GM18861 (cell line): ENCODE measurements around the gene SRPK2.
"Not testable (repeated sequence)": the region's sequence is repeated elsewhere in the genome, so short reads cannot be mapped to it uniquely, and the experiment has no call there.

Experiments
- ATAC-seq: cut with Tn5 transposase; IDR thresholded peaks from one replicate; pipeline ENCODE4 v1.9.1; 2021; ENCODE audit not compliant: unreplicated experiment

The SRPK2 gene

DNA sequence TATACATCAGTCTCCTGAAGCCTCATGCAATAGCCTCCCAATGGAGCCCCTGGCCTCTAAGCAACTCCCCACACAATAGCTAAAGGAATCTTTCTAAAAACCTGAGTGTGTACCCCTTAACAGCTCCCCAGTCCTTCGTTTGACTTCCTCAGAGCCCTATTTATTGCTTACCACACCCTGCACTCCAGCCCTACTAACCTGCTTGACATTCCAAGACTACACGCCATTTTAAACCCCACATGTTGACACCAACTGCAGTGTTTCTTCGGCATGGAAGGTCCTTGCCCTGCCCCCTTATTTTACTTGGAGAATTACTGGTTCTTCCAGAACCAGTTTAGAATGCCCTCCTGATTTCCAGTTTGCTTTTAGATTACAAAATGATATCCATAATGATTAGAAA, 10.8 kb downstream of the SRPK2 start:
- ATAC-seq = no peak

DNA sequence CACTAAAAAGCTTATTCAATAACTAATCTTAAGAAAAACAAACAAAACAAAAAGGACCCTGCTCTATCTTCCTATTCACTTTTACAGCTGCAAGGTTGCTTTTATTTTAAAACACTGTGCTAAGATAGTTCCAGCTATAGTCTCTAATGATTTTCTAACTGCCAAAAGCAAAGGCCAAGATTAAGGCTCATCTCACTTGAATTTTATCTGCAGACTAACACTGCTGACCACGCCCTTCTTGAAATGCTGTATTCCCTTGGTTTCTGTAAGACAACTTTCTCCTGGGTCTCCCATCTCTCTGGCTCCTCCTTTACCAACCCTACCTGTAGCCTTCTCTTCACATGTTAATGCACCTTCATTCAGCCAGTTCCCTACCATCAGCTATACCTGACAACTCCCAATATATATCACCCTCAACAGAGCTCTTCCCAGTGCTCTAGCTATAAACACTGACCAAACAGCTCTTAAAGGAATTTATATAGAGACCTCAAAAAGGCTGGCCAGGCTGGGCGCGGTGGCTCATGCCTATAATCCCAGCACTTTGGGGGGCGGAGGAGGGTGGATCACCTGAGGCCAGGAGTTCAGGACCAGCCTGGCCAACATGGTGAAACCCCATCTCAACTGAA, 11.7 kb downstream of the SRPK2 start:
- no peak for ATAC-seq

DNA sequence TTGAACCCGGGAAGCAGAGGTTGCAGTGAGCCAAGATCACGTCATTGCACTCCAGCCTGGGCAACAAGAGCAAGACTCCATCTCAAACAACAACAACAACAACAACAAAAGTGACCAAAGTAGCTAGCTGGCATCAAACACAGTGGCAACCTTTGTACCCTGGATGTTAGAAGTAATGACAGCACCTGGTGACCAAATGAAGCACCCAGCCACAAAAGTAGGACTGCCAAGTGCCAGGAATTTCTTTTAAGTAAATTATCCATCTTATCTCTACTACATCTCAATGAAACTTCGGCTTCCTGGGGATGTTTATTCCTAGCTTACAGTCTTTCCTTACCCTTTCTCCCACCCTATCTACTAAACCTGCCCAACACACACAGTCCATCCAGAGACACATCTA, 18.8 kb downstream of the SRPK2 start:
- ATAC-seq = no peak

DNA sequence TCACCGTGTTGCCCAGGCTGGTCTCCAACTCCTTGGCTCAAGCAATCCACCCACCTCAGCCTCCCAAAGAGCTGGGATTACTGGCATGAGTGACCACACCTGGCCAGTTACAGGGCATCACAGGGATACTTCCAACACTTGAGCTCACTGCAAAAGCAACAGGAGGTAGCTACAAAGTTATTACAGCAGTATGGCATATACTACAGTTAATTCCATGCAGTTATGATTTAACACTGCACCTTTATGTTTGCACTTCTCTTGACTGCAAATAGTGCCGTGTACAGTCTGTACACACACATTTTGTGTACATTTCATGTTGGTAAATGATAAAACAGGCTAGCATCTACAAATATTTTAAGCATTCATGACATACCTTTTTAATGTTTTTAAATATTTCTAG, 21.3 kb downstream of the SRPK2 start:
- no peak for ATAC-seq

DNA sequence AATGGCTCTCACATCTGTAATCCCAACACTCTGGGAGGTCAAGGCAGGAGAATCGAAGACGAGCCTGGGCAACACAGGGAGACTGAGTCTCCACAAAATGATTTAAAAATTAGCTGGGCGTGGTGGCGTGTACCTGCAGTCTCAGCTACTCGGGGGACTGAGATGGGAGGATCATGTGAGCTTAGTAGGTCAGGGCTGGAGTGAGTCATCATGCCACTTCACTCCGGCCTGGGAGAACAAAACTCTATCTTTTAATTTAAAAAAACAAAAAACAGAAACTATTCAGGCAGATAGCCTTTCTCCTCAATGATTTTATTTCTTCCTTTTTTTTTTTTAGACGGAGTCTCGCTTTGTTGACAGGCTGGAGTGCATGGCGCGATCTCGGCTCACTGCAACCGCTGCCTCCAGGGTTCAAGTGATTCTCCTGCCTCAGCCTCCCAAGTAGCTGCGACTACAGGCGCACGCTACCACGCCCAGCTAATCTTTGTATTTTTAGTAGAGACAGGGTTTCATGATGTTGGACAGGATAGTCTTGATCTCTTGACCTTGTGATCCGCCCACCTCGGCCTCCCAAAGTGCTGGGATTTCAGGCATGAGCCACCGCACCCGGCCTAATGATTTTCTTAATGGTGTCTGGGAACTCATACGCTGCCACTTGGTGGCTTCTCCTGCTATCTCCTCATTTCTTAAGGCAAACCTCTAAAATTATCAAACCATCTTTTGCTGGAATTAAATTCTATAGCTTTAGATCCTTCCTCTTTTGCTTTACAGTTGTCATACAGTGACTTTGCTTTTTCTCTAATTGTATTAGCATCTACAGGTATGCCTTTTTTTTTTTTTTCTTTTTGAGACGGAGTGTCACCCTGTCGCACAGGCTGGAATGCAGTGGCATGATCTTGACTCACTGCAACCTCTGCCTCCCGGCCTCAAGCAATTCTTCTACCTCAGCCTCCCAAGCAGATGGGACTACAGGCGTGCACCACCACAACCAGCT, 22.9 kb downstream of the SRPK2 start:
- no peak for ATAC-seq

DNA sequence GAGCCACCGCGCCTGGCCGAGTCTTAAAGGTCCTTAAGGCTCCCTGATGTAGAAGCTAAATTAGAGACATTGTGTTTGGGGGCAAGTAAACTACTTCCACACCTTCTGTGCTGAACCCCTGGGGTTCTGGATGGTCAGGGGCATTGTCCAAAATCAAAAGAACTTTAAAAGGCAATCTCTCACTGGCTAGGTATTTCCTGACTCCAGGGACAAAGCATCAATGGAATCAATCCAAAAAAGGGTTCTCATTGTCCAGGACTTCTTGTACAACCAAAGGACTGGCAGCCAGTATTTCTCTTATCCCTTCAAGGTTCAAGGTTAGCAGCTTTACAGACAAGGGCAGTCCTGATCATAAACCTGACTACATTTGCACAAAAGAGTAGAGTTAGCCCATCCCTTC, 24.0 kb downstream of the SRPK2 start:
- no peak for ATAC-seq

DNA sequence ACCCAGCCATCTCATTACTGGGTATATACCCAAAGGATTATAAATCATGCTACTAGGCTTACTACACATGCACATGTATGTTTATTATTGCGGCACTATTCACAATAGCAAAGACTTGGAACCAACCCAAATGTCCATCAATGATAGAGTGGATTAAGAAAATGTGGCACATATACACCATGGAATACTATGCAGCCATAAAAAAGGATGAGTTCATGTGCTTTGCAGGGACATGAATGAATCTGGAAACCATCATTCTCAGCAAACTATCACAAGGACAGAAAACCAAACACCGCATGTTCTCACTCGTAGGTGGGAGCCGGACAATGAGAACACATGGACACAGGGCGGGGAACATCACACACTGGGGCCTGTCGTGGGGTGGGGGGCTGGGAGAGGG, 25.1 kb downstream of the SRPK2 start:
- not testable (repeated sequence) for ATAC-seq

DNA sequence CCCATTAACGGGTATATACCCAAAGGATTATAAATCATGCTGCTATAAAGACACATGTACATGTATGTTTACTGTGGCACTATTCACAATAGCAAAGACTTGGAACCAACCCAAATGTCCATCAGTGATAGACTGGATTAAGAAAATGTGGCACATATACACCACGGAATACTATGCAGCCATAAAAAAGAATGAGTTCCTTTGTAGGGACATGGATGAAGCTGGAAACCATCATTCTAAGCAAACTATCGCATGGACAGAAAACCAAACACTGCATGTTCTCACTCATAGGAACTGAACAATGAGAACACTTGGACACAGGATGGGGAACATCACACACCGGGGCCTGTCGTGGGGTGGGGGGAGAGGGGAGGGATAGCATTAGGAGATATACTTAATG, 26.0 kb downstream of the SRPK2 start:
- not testable (repeated sequence) for ATAC-seq

DNA sequence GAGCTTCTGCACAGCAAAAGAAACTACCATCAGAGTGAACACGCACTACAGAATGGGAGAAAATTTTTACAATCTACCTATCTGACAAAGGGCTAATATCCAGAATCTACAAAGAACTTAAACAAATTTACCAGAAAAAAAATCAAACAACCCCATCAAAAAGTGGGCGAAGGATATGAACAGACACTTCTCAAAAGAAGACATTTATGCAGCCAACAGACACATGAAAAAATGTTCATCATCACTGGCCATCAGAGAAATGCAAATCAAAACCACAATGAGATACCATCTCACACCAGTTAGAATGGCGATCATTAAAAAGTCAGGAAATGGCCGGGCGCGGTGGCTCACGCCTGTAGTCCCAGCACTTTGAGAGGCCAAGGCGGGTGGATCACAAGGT, 26.7 kb downstream of the SRPK2 start:
- ATAC-seq = not testable (repeated sequence)

DNA sequence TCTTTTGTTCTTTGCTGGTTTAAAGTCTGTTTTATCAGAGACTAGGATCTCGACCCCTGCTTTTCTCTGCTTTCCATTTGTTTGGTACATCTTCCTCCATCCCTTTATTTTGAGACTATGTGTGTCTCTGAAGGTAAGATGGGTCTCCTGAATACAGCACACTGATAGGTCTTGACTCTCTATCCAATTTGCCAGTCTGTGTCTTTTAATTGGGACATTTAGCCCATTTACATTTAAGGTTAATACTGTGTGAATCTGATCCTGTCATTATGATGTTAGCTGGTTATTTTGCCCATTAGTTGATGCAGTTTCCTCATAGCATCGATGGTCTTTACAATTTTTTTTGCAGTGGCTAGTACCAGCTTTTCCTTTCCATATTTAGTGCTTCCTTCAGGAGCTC, 28.6 kb downstream of the SRPK2 start:
- ATAC-seq = not testable (repeated sequence)

DNA sequence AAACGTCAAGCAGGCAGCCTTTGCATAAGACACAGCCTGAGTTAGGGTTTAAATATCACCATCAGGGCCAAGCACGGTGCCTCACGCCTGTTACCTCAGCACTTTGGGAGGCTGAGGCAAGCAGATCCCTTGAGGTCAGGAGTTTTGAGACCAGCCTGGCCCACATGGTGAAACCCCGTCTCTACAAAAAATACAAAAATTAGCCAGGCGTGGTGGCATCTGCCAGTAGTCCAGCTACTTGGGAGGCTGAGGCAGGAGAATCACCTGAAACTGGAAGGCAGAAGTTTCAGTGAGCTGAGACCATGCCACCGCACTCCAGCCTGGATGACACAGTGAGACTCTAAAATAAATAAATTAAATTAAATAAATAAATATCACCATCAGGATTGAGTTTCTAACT, 33.0 kb downstream of the SRPK2 start:
- ATAC-seq = no peak

DNA sequence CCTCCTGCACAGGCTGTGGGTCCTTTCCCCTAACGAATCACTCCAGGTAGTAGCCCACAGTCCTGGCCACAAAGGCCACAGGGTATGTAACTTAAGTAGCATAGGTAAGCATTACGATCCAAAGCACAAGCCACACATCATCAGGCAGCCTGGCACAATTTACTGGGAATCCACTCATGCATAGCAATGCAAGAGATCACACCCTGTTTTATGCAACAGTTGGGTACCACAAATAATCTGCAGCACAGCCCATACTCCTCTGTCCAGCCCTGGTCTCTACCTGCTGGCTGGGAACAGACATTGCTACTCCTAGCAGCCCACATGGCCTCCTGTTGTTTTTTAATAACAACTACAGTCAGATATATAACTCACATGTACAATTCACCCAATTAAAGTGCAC, 34.3 kb downstream of the SRPK2 start:
- ATAC-seq = no peak

DNA sequence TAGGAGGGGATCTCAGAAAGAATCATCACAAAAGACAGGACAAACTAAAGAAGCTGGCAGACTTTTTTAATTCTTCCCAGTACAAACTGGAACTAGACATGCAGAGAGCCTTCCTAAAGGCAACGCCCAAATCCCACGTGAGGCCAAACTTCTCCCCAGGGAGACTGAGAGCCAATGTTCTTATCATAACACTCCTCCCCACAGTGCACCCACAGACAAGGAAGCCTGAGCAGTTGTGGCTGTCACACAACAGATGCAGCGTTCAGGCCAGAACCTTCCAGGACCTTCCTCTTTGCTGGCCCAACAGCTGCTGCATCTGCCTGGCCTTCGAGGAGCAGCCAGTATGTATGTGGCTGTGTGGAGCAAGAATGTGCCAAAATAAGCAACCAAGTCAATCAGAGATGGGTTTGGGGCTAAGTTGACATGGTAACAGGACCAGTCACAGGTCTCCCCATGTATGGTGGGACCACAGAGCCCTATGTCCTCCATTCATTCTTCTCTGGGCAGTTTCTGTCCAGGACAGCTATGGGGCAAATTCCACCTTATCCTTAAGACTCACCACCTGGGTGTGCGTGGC, 34.9 kb downstream of the SRPK2 start:
- ATAC-seq = no peak

DNA sequence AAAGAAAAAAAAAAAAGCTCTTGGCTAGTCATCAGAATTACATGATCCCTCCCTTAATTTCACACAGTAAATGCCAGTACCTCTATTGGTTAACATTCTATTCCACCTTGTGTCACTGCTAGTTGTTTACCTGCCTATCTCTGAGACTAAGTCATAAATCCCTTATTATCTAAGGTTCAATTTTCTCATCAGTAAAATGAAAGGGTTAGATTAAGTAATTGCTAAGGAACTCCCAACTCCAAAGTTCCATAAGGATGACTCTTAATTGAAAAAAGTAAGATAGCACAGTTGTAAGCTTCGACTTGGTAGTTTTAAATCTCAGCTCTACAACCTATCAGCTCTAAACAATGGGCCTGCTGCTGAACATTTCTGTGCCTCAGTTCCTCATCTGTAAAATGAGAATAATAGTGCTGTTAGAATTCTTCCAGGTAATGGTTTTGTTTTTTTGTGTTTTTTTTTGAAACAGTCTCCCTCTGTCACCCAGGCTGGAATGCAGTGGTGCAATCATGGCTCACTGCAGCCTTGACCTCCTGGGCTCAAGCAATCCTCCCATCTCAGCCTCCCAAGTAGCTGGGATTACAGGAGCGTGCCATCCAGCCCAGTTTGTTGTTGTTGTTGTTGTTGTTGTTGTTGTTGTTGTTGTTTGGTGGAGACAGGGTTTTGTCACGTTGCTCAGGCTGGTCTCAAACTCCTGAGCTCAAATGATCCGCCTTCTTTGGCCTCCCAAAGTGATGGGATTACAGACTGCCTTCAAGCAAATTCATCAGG, 35.6 kb downstream of the SRPK2 start:
- ATAC-seq = no peak

DNA sequence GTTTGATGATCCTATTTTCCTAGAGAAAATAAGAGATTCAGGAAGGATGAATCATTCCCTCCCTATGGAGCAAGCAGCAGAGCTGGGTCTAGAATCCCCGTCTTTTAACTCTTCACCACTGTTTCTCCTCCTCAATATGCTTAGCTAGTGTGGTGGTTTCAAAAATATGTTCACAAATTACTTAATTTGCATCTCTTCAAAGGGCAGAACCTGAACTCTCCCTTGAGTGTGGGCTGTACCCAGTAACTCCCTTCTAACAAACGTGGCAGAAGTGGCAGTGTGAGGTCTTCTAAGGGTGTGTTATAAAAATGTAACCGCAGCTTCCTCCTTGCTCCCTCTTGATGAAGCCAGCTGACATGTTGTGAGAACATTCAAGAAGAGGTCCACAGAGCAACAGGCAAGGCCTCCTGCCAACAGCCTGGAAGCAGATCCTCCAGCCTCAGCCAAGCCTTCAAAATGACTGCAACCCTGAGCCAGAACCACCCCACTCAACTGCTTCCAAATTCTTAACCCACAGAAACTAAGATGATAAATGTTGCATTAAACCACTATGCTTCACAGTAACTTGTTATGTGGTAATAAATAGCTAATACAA, 36.6 kb downstream of the SRPK2 start:
- peak; percentile 90 for ATAC-seq

DNA sequence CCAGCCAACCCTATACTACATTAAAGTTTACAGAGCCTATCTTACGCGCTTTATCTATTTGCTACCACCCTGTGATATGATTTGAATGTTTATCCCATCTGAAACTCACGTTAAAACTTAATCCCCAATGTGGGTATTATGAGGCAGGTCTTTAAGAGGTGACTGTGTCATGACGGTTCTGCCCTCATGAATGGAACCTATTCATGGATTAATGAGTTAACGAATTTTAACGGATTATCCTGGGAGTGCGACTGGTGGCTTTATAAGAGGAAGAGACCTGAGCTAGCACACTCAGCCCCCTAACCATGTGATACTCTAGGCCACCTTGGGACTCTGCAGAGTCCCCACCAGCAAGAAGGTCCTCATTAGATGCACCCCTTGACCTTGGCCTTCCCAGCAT, 37.8 kb downstream of the SRPK2 start:
- ATAC-seq = no peak

DNA sequence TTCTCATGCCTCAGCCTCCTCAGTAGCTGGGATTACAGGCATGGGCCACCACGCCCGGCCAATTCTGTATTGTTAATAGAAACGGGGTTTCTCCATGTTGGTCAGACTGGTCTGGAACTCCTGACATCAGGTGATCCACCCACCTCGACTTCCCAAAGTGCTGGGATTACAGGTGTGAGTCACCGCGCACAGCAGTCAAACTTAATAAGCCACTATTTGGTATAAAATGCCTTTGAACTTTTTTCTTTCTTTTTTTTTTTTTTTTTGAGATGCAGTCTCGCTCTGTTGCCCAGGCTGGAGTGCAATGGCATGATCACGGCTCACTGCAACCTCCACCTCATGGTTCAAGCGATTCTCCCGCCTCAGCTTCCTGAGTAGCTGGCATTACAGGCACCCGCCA, 40.5 kb downstream of the SRPK2 start:
- ATAC-seq = not testable (repeated sequence)

DNA sequence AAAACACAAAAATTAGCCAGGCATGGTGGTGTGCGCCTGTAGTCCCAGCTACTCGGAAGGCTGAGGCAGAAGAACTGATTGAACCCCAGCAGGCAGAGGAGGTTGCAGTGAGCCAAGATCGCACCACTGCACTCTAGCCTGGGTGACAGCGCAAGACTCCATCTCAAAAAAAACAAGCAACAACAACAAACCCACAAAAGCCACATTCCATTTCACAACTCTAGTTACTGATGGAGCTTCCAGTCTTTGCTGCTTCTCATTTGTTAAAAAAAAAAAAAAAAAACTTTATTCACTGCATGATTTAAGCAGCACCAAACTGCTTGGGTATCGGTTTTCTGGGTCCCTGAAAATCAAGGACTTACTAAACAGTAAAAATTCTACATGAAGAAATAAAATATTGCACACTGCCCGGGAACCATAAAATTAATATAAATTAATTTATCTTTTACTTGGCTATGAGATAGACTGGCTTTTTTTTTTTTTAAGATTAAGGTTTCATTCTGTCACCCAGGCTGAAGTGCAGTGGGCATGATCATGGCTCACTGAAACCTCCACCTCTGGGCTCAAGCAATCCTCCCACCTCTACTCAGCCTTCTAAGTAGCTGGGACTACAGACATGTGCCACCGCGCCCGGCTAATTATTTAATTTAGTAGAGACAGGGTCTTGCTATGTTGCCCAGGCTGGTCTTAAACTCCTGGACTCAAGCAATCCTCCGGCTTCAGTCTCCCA, 42.0 kb downstream of the SRPK2 start:
- ATAC-seq = no peak

DNA sequence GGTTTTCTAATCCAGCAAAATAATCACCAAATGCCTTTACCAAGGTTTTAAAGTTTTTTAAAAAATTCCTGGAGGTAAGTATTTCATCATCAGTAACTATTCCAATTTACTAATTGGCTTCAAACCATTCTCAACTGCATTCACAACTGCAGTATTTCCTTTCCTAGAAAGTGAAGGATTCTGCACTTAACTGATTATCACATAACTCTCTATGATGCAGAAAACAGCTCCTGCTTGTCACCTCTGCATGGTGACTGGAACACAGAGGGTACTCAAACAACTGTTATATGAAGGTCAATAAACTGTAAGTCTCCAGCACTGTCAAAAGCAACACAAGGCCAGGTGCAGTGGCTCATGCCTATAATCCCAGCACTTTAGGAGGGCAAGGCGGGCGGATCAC, 42.6 kb downstream of the SRPK2 start:
- no peak for ATAC-seq

DNA sequence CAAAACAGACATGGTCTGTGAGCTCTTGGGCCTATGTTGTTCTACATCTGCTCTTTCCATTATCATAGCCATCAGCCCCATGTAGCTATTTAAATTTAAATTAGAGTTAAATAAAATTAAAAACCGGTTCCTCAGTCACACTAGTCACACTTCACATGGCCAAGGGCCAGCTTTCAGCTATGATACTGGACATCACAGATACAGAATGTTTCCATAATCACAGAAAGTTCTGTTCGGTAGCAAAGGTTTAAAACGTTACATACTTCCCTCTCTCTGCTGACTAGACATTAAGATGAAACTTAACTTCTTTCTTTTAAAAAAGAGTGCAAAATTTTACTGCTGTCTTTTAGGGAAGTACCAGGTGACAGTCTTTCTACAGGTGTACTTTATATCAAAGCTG, 43.0 kb downstream of the SRPK2 start:
- no peak for ATAC-seq
